Spleen (tissue), 7 donors: ENCODE data around the gene CENPC.

Source experiments
- CTCF ChIP-seq, 11 experiments: fragments of 200-600 bp in 7 of 11; fragments of 450-650 bp in 4 of 11; sonication (generic) in 4 of 11; IDR thresholded peaks in 8 of 11; conservative IDR thresholded peaks in 3 of 11; 1 replicate in 7 of 11; 2 replicates in 4 of 11; pipeline versions ENCODE4 v1.4.0 to v1.8.0; 2016 to 2021; ENCODE audit warnings: antibody characterized with exemption in 11 of 11, inconsistent platforms in 4 of 11, mild to moderate bottlenecking in 1 of 11
- POLR2A ChIP-seq, 3 donors: fragments of 450-650 bp; IDR thresholded peaks; one replicate each; pipeline ENCODE4 v1.5.1; 2017; ENCODE audit warnings: antibody characterized with exemption in 3 of 3, mild to moderate bottlenecking in 1 of 3
- donor health status: DM: no; HTN: no; CAD: no; lungs with moderate emphysema.
- donor health status: DM: no; HTN: no; CAD: no.
- donor health status: DM: no; HTN: no; CAD: no.

- no peak for TF ChIP-seq CTCF (IDR thresholded peaks at IDR 0.05 in 8 of 11, conservative IDR thresholded peaks at IDR 0.05 in 3 of 11)
- TF ChIP-seq POLR2A (IDR thresholded peaks at IDR 0.05), result no peak
Measured at GRCh38 chr4:67556436-67556835, 11.1 kb upstream of the CENPC start.
